Neural cell (in vitro differentiated cells): ENCODE measurements around the gene CNTNAP5. TPM values are rescaled to one million over a fixed set of nuclear protein-coding genes. Genes with fewer than 3 reads are reported as not detected.

Experiments used
- H2AFZ ChIP-seq: fragments of 200-600, 300-800 bp; sonication (generic), shearing (Covaris generic); 2 replicates; pipeline ENCODE4 v1.6.0; 2014; ENCODE audit warnings: low read depth, mild to moderate bottlenecking, antibody characterized with exemption, low read length, moderate library complexity
- H3F3A ChIP-seq: fragments of 200-600 bp; shearing (Covaris generic); 2 replicates; pipeline ENCODE4 v1.6.1; 2016; ENCODE audit warnings: mild to moderate bottlenecking, moderate library complexity, mixed read lengths, antibody characterized with exemption, low read length; ENCODE audit not compliant: insufficient read depth, poor library complexity, severe bottlenecking
- H3K27ac ChIP-seq: fragments of 200-600, 300-800 bp; sonication (generic), shearing (Covaris generic); 2 replicates; pipeline ENCODE4 v1.5.1; 2014; ENCODE audit warnings: mild to moderate bottlenecking, low read length, moderate library complexity
- H3K27me3 ChIP-seq: fragments of 300-800, 200-600 bp; sonication (generic), shearing (Covaris generic); 2 replicates; pipeline ENCODE4 v1.6.0; 2014; ENCODE audit warnings: mild to moderate bottlenecking, low read depth, low read length, moderate library complexity; ENCODE audit not compliant: insufficient read depth
- H3K36me3 ChIP-seq: fragments of 300-800, 200-600 bp; sonication (generic), shearing (Covaris generic); 2 replicates; pipeline ENCODE4 v1.5.1; 2014; ENCODE audit warnings: mild to moderate bottlenecking, antibody characterized with exemption, low read length, moderate library complexity; ENCODE audit not compliant: insufficient read depth
- H3K4me2 ChIP-seq: fragments of 300-800, 200-600 bp; sonication (generic), shearing (Covaris generic); 2 replicates; pipeline ENCODE4 v1.6.0; 2014; ENCODE audit warnings: mild to moderate bottlenecking, low read length
- H3K4me3 ChIP-seq: fragments of 300-800, 200-600 bp; sonication (generic), shearing (Covaris generic); 2 replicates; pipeline ENCODE4 v1.5.1; 2014; ENCODE audit warnings: mild to moderate bottlenecking, low read length, moderate library complexity
- H3K79me2 ChIP-seq: fragments of 200-600 bp; shearing (Covaris generic); replicated peaks from 2 replicates; pipeline ENCODE4 v1.6.0; 2014; ENCODE audit warnings: mild to moderate bottlenecking, low read length, moderate library complexity; ENCODE audit not compliant: insufficient read depth
- H3K9ac ChIP-seq: fragments of 300-800, 200-600 bp; sonication (generic), shearing (Covaris generic); 2 replicates; pipeline ENCODE4 v1.6.1; 2016; ENCODE audit warnings: mild to moderate bottlenecking, low read length, mixed read lengths
- H3K9me2 ChIP-seq: fragments of 200-600 bp; shearing (Covaris generic); 2 replicates; pipeline ENCODE4 v1.6.1; 2016; ENCODE audit warnings: mild to moderate bottlenecking, low read length, mixed read lengths; ENCODE audit not compliant: insufficient read depth
- H3K9me3 ChIP-seq: fragments of 200-600, 300-800 bp; sonication (generic), shearing (Covaris generic); 2 replicates; pipeline ENCODE4 v1.6.1; 2016; ENCODE audit warnings: mild to moderate bottlenecking, mixed run types, low read length, moderate library complexity, mixed read lengths
- H4K20me1 ChIP-seq: fragments of 200-600 bp; shearing (Covaris generic); 2 replicates; pipeline ENCODE4 v1.6.1; 2016; ENCODE audit warnings: mild to moderate bottlenecking, mixed run types; ENCODE audit not compliant: insufficient read depth
- CTCF ChIP-seq: fragments of 450-650 bp; IDR thresholded peaks from 2 replicates; pipeline ENCODE4 v1.5.1; 2014; ENCODE audit warnings: antibody characterized with exemption, mild to moderate bottlenecking, moderate library complexity; ENCODE audit not compliant: poor library complexity, severe bottlenecking
- EP300 ChIP-seq: fragments of 450-650 bp; conservative IDR thresholded peaks from 2 replicates; pipeline ENCODE4 v1.6.1; 2014; ENCODE audit warnings: antibody characterized with exemption, mild to moderate bottlenecking, moderate library complexity; ENCODE audit not compliant: poor library complexity, severe bottlenecking
- EZH2 ChIP-seq: fragments of 200-600, 300-800 bp; shearing (Covaris generic), sonication (generic); IDR thresholded peaks from 2 replicates; pipeline ENCODE4 v1.6.1; 2014; ENCODE audit warnings: antibody characterized with exemption, low read length, borderline replicate concordance, mild to moderate bottlenecking; ENCODE audit not compliant: insufficient read depth, poor library complexity, severe bottlenecking
- MXI1 ChIP-seq: fragments of 450-650 bp; conservative IDR thresholded peaks from 2 replicates; pipeline ENCODE4 v1.6.1; 2014; ENCODE audit warnings: antibody characterized with exemption, mild to moderate bottlenecking; ENCODE audit not compliant: poor library complexity, severe bottlenecking
- POLR2AphosphoS5 ChIP-seq: IDR thresholded peaks from 2 replicates; pipeline ENCODE4 v1.6.1; 2012
- REST ChIP-seq: IDR thresholded peaks from 2 replicates; pipeline ENCODE4 v1.6.1; 2012; ENCODE audit warnings: borderline replicate concordance
- SMC3 ChIP-seq: fragments of 450-650 bp; conservative IDR thresholded peaks from 2 replicates; pipeline ENCODE4 v1.6.1; 2014; ENCODE audit warnings: antibody characterized with exemption, mild to moderate bottlenecking, moderate library complexity; ENCODE audit not compliant: poor library complexity
- TAF1 ChIP-seq: IDR thresholded peaks from 2 replicates; pipeline ENCODE4 v1.6.1; 2012; ENCODE audit warnings: low read depth
- polyA plus RNA-seq: library from polyadenylated mRNA; depleted of rRNA; stranded (reverse); fragments of >200 nt; gene quantifications from 2 replicates; pipeline ENCODE4 v1.2.3, GENCODE V29; 2014

Gene CNTNAP5
- polyA plus RNA-seq, 1 donor from 2014 or later = 19.3 TPM

GRCh38 chr2:124575497-124575896, 550.4 kb downstream of the CNTNAP5 start:
- Histone ChIP-seq H3K27ac (no peak overlapping the region), H3K9me2 (no peaks in the 10 kb centered on the region), H3F3A (no peaks in the 10 kb centered on the region), H3K27me3 (no peaks in the 10 kb centered on the region), H4K20me1 (no peaks in the 10 kb centered on the region), H3K79me2 (no peaks in the 10 kb centered on the region), H3K9ac (no peak overlapping the region), H3K4me3 (no peak overlapping the region), H3K9me3 (no peaks in the 10 kb centered on the region), H3K4me2 (no peak overlapping the region), H2AFZ (no peak overlapping the region), H3K36me3 (no peaks in the 10 kb centered on the region)
- no peak for TF ChIP-seq TAF1
- no peak for TF ChIP-seq CTCF
- no peak for TF ChIP-seq REST
- no peak for TF ChIP-seq SMC3
- no peak for TF ChIP-seq EP300

- H3F3A ChIP-seq = no peaks in the 10 kb centered on the region
- H3K4me3 ChIP-seq = no peak overlapping the region
- no peaks in the 10 kb centered on the region for H4K20me1 ChIP-seq
- H3K79me2 ChIP-seq = no peaks in the 10 kb centered on the region
- no peak for TF ChIP-seq EZH2
- no peak for TF ChIP-seq SMC3
- TF ChIP-seq POLR2AphosphoS5 = no peak
- TF ChIP-seq TAF1 = no peak
- TF ChIP-seq MXI1 = no peak
- no peak for TF ChIP-seq REST
- TF ChIP-seq CTCF = no peak
- no peak overlapping the region for H2AFZ ChIP-seq
- H3K27me3 ChIP-seq = no peaks in the 10 kb centered on the region
- no peaks in the 10 kb centered on the region for H3K36me3 ChIP-seq
- H3K27ac ChIP-seq = no peak overlapping the region
- H3K4me2 ChIP-seq = no peak overlapping the region
- H3K9me3 ChIP-seq = no peaks in the 10 kb centered on the region
- no peak overlapping the region for H3K9ac ChIP-seq
- no peaks in the 10 kb centered on the region for H3K9me2 ChIP-seq
These were observed 555.2 kb downstream of the CNTNAP5 start for GRCh38 chr2:124580263-124580662.
